H1 (cell line): Measurements from ENCODE around the gene EMX1. TPM values are rescaled to one million over a fixed set of nuclear protein-coding genes. Genes with fewer than 3 reads are reported as not detected.

ENCODE experiments used
- CTCF ChIA-PET: fragments of 300-600 bp; sonication (Branson Sonifier 250); formaldehyde crosslinking; loops from one replicate; lab custom pipeline; 2021; ENCODE audit not compliant: partially characterized antibody; lab: Charles Lee
- POLR2A ChIA-PET: fragments of 300-600 bp; sonication (Branson Sonifier 250); formaldehyde crosslinking; loops from one replicate; lab custom pipeline; 2021; ENCODE audit warnings: inconsistent platforms; ENCODE audit not compliant: partially characterized antibody; lab: Charles Lee
- DNase-seq, 2 experiments: peaks; one replicate each; pipeline versions ENCODE4 v3.0.0 to v3.0.0-alpha.2; 2010 to 2022; ENCODE audit warnings: low spot score in 2 of 2, low read depth in 1 of 2, mixed read lengths in 1 of 2
- FAIRE-seq: peaks from 2 replicates; lab custom pipeline; 2011; peaks lifted over from hg19 to GRCh38; lab: Jason Lieb, UNC
- H2AFZ ChIP-seq: 2 replicates; pipeline ENCODE4 v1.8.1; 2012; ENCODE audit warnings: low read length, inconsistent platforms
- H2AK5ac ChIP-seq: 2 replicates; pipeline ENCODE4 v1.6.1; 2013; ENCODE audit warnings: low read depth, low read length
- H2BK120ac ChIP-seq: replicated peaks from 2 replicates; pipeline ENCODE3; 2013; ENCODE audit warnings: low read depth, low read length, inconsistent platforms
- H2BK12ac ChIP-seq: 2 replicates; pipeline ENCODE4 v1.6.1; 2013; ENCODE audit warnings: low read depth, low read length
- H2BK15ac ChIP-seq: 2 replicates; pipeline ENCODE4 v1.6.1; 2013; ENCODE audit warnings: low read length
- H2BK20ac ChIP-seq: 2 replicates; pipeline ENCODE4 v1.6.1; 2013; ENCODE audit warnings: low read length
- H2BK5ac ChIP-seq: 2 replicates; pipeline ENCODE4 v1.6.1; 2013; ENCODE audit warnings: low read depth, low read length
- H3K14ac ChIP-seq: 2 replicates; pipeline ENCODE4 v1.6.1; 2013; ENCODE audit warnings: inconsistent platforms; ENCODE audit not compliant: insufficient read length
- H3K18ac ChIP-seq: 2 replicates; pipeline ENCODE4 v1.6.1; 2013; ENCODE audit warnings: low read length; ENCODE audit errors: extremely low read depth
- H3K23ac ChIP-seq: 2 replicates; pipeline ENCODE4 v1.6.1; 2013; ENCODE audit warnings: inconsistent platforms; ENCODE audit not compliant: insufficient read length
- H3K23me2 ChIP-seq: 2 replicates; pipeline ENCODE4 v1.6.1; 2013; ENCODE audit warnings: low read depth, low read length
- H3K27ac ChIP-seq: 2 replicates; pipeline ENCODE4 v1.6.1; 2011; ENCODE audit warnings: low read depth, low read length, inconsistent platforms
- H3K27me3 ChIP-seq, 4 experiments: replicated peaks in 1 of 4; 1 replicate in 1 of 4; 2 replicates in 3 of 4; pipeline versions ENCODE4 v1.6.1 to v1.8.1; 2011 to 2013; ENCODE audit warnings: low read length in 3 of 4, mild to moderate bottlenecking in 3 of 4, inconsistent platforms in 2 of 4, mixed read lengths in 2 of 4, moderate library complexity in 1 of 4; ENCODE audit not compliant: control insufficient read depth in 3 of 4, insufficient read depth in 3 of 4; ENCODE audit errors: extremely low read depth in 1 of 4
- H3K36me3 ChIP-seq, 4 experiments: 2 replicates each; pipeline versions ENCODE4 v1.6.1 to v1.8.1; 2011 to 2013; ENCODE audit warnings: mild to moderate bottlenecking in 4 of 4, low read length in 3 of 4, moderate library complexity in 2 of 4, control low read depth in 1 of 4, inconsistent platforms in 1 of 4; ENCODE audit not compliant: insufficient read depth in 4 of 4, control insufficient read depth in 2 of 4
- H3K4ac ChIP-seq: replicated peaks from 2 replicates; pipeline ENCODE3; 2013; ENCODE audit warnings: low read length, low read depth, mixed read lengths, inconsistent platforms; ENCODE audit not compliant: insufficient read length
- H3K4me1 ChIP-seq, 4 experiments: replicated peaks in 1 of 4; 1 replicate in 1 of 4; 2 replicates in 3 of 4; pipeline versions ENCODE4 v1.6.1 to v1.8.1; 2011 to 2013; ENCODE audit warnings: low read length in 3 of 4, inconsistent platforms in 2 of 4, mixed read lengths in 1 of 4; ENCODE audit not compliant: insufficient read depth in 4 of 4, control insufficient read depth in 3 of 4
- H3K4me2 ChIP-seq, 2 experiments: 2 replicates each; pipeline versions ENCODE4 v1.6.1 to v1.8.1; 2011 to 2013; ENCODE audit warnings: low read depth in 2 of 2, low read length in 2 of 2, control low read depth in 1 of 2, inconsistent platforms in 1 of 2, mild to moderate bottlenecking in 1 of 2; ENCODE audit not compliant: insufficient read depth in 1 of 2
- H3K4me3 ChIP-seq, 4 experiments: fragments of 200-600, 300-600 bp in 1 of 4; sonication (generic), shearing (Covaris generic), sonication (Bioruptor Twin) in 1 of 4; 2 replicates each; pipeline versions ENCODE4 v1.5.1 to v1.8.1; 2011 to 2016; ENCODE audit warnings: low read length in 4 of 4, low read depth in 3 of 4, control low read depth in 2 of 4, inconsistent platforms in 2 of 4, mild to moderate bottlenecking in 2 of 4, mixed read lengths in 1 of 4, moderate library complexity in 1 of 4; ENCODE audit not compliant: insufficient read depth in 2 of 4; ENCODE audit errors: extremely low read depth in 1 of 4
- H3K56ac ChIP-seq: replicated peaks from 2 replicates; pipeline ENCODE3; 2013; ENCODE audit warnings: low read depth, mild to moderate bottlenecking, mixed read lengths, low read length, inconsistent platforms; ENCODE audit not compliant: insufficient read length
- H3K79me1 ChIP-seq: 2 replicates; pipeline ENCODE4 v1.6.1; 2013; ENCODE audit warnings: low read depth, low read length, control low read depth
- H3K79me2 ChIP-seq, 2 experiments: 2 replicates each; pipeline versions ENCODE4 v1.6.1 to v1.8.1; 2012 to 2013; ENCODE audit warnings: low read length in 2 of 2, mild to moderate bottlenecking in 2 of 2, inconsistent platforms in 1 of 2; ENCODE audit not compliant: insufficient read depth in 2 of 2, control insufficient read depth in 1 of 2
- H3K9ac ChIP-seq, 4 experiments: replicated peaks in 1 of 4; 1 replicate in 1 of 4; 2 replicates in 3 of 4; pipeline versions ENCODE4 v1.6.1 to v1.8.1; 2011 to 2013; ENCODE audit warnings: low read depth in 3 of 4, low read length in 3 of 4, control low read depth in 2 of 4, mild to moderate bottlenecking in 2 of 4, moderate library complexity in 2 of 4, inconsistent platforms in 1 of 4; ENCODE audit errors: extremely low read depth in 1 of 4
- H3K9me3 ChIP-seq, 2 experiments: 2 replicates each; pipeline versions ENCODE4 v1.6.1 to v1.8.1; 2012 to 2013; ENCODE audit warnings: mild to moderate bottlenecking in 2 of 2, moderate library complexity in 2 of 2, control low read depth in 1 of 2, inconsistent platforms in 1 of 2, low read depth in 1 of 2, low read length in 1 of 2, mixed read lengths in 1 of 2; ENCODE audit not compliant: insufficient read depth in 2 of 2
- H4K20me1 ChIP-seq, 2 experiments: replicated peaks in 1 of 2; 2 replicates each; pipeline versions ENCODE3 to v1.8.1; 2011 to 2013; ENCODE audit warnings: inconsistent platforms in 2 of 2, low read length in 2 of 2, mild to moderate bottlenecking in 1 of 2; ENCODE audit not compliant: insufficient read depth in 2 of 2, control insufficient read depth in 1 of 2
- H4K5ac ChIP-seq: 2 replicates; pipeline ENCODE4 v1.6.1; 2013; ENCODE audit warnings: low read length, low read depth, mixed read lengths, inconsistent platforms; ENCODE audit not compliant: insufficient read length
- H4K8ac ChIP-seq: 2 replicates; pipeline ENCODE4 v1.8.0; 2013; ENCODE audit warnings: mild to moderate bottlenecking, moderate library complexity, low read length, inconsistent platforms; ENCODE audit not compliant: insufficient read depth; ENCODE audit errors: extremely low read depth
- H4K91ac ChIP-seq: replicated peaks from 2 replicates; pipeline ENCODE3; 2013; ENCODE audit warnings: low read length, mixed read lengths, inconsistent platforms; ENCODE audit not compliant: insufficient read length
- ATF2 ChIP-seq: IDR thresholded peaks from 2 replicates; pipeline ENCODE4 v1.6.1; 2012; ENCODE audit warnings: low read length, inconsistent platforms
- GABPA ChIP-seq: IDR thresholded peaks from 2 replicates; pipeline ENCODE4 v1.6.1; 2011; ENCODE audit warnings: mild to moderate bottlenecking, low read length, moderate library complexity, borderline replicate concordance; ENCODE audit not compliant: insufficient read depth
- HDAC6 ChIP-seq: IDR thresholded peaks from one replicate; pipeline ENCODE4 v1.7.1; 2012; ENCODE audit warnings: low read depth, mild to moderate bottlenecking, inconsistent platforms, low read length, moderate library complexity
- KDM1A ChIP-seq: fragments of 200-600, 300-600 bp; sonication (generic); IDR thresholded peaks from 2 replicates; pipeline ENCODE4 v1.7.1; 2016; ENCODE audit warnings: mild to moderate bottlenecking, low read length, borderline replicate concordance
- RXRA ChIP-seq: IDR thresholded peaks from 2 replicates; pipeline ENCODE4 v1.6.1; 2011; ENCODE audit warnings: low read depth, mild to moderate bottlenecking, low read length, moderate library complexity; ENCODE audit not compliant: insufficient read depth
- SP1 ChIP-seq: IDR thresholded peaks from 2 replicates; pipeline ENCODE4 v1.6.1; 2011; ENCODE audit warnings: low read depth, low read length
- TAF7 ChIP-seq: optimal IDR thresholded peaks from 2 replicates; pipeline ENCODE3; 2011; ENCODE audit warnings: low read depth, mild to moderate bottlenecking, inconsistent platforms, low read length, moderate library complexity, borderline replicate concordance
- WGBS, 2 experiments: shearing (Covaris generic) in 1 of 2; methylation state at CpG; one replicate each; pipeline versions ENCODE4 v1.1.6 to v1.1.7; 2013 to 2015; ENCODE audit warnings: low lambda C conversion rate in 2 of 2, mixed read lengths in 2 of 2, inconsistent platforms in 1 of 2, low coverage in 1 of 2, missing lambda C conversion rate in 1 of 2; ENCODE audit not compliant: insufficient replicate concordance in 2 of 2, insufficient coverage in 1 of 2, insufficient read length in 1 of 2; ENCODE audit errors: extremely low coverage in 1 of 2, missing lambda C conversion rate in 1 of 2; 5-methylcytosine and 5-hydroxymethylcytosine counted together
- polyA plus RNA-seq, 7 experiments: library from polyadenylated mRNA; depleted of rRNA in 3 of 7; stranded (reverse) in 5 of 7; unstranded in 2 of 7; fragments of >200 nt in 5 of 7; fragments of 200-250 nt in 2 of 7; gene quantifications; 1 replicate in 5 of 7; 2 replicates in 1 of 7; 4 replicates in 1 of 7; pipeline versions ENCODE4 v1.2.1 to v1.2.3, GENCODE V29; 2011 to 2013; ENCODE audit warnings: missing spikeins in 2 of 7, mixed read lengths in 2 of 7
- total RNA-seq: library from RNA; stranded (reverse); fragmentation: NEBNext Ultra II Directional; extraction: Animal tissue kit (Norgen Biotek cat#: 25700); gene quantifications from 2 replicates; pipeline ENCODE4 v1.2.1, GENCODE V29; 2021
- TF ChIP-seq, protein P1 (sequence below): IDR thresholded peaks from 2 replicates; pipeline ENCODE4 v1.6.1; 2012; ENCODE audit warnings: inconsistent platforms

EMX1 gene
- total and polyA plus RNA-seq, 2 of the 8 experiments (the other 6 are each of a cell fraction or from before 2014, with no cell fraction given) = 2.4 to 4.9 TPM

DNA sequence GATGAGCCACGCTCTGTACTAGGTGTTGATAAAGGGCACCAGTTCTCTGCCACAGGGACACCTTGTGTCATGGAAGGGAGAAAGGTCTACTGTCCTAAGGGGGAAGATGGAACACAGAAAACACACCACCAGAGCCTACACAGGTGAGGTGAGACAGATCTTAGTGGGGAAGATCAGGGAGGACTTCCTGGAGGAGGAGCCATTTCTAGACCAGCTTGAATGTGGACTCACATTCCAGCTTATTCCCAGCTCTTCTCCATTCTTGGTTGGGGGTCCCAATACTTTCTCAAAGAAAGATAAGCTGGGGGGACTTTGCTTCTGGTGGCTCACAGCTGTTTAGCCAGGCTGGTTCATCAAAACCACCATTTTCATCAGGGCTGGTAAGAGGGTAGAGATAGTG is 36.2 kb downstream of the EMX1 start:
- DNase-seq = no peak
- no peak overlapping the region for H3K4me2 ChIP-seq
- no peak overlapping the region for H2AFZ ChIP-seq
- H2BK5ac ChIP-seq = peak overlapping the region; percentile 100; the same call in 1 of the 2 replicates
- no peak overlapping the region for H3K23ac ChIP-seq
- no peak overlapping the region for H3K14ac ChIP-seq
- H4K91ac ChIP-seq = peak overlapping the region; percentile 84
- ChIA-PET CTCF (interaction anchor here (0.7 to 25.6 kb wide), 8 partner anchors 9 to 86 kb away, joined by 3 to 490 read pairs (median 34); no protein-coding TSS in a partner anchor), POLR2A (interaction anchor here (5.0 kb wide), 1 partner anchor 9 kb away, joined by 29 read pairs; no protein-coding TSS in a partner anchor)
- H2BK120ac ChIP-seq = peak overlapping the region; percentile 92
- H3K36me3 ChIP-seq = no peaks in the 10 kb centered on the region
- H3K4me3 ChIP-seq = no peak overlapping the region
- no peaks in the 10 kb centered on the region for H3K9me3 ChIP-seq
- H3K4ac ChIP-seq = peak overlapping the region; percentile 57
- no peaks in the 10 kb centered on the region; the same call in 1 of the 2 replicates for H3K79me1 ChIP-seq
- no peak overlapping the region for H3K27ac ChIP-seq
- H4K20me1 ChIP-seq = no peaks in the 10 kb centered on the region
- H2BK20ac ChIP-seq = peak overlapping the region; percentile 99
- WGBS, 2 experiments = 100% methylated on average over 1 of the region's 1 CpG; no CpG with 5 or more reads in 1 of the 2 experiments
- H4K5ac ChIP-seq = no peak overlapping the region
- no peaks in the 10 kb centered on the region for H3K23me2 ChIP-seq
- no peaks in the 10 kb centered on the region for H3K79me2 ChIP-seq
- H3K56ac ChIP-seq = no peak overlapping the region
- H3K27me3 ChIP-seq = peaks cover 0 to 1% (median 0%) of the 10 kb centered on the region in 4 experiments; a peak in 1 of 7 replicates
- H3K9ac ChIP-seq = no peak overlapping the region
- H2BK12ac ChIP-seq = peak overlapping the region; percentile 99
- H2AK5ac ChIP-seq = peak overlapping the region; percentile 95
- peaks cover 3 to 24% (median 17%) of the 10 kb centered on the region in 4 experiments for H3K4me1 ChIP-seq
- no peak overlapping the region for H4K8ac ChIP-seq
- H3K18ac ChIP-seq = peak overlapping the region; percentile 57; the same call in 1 of the 2 replicates
- H2BK15ac ChIP-seq = peak overlapping the region; percentile 90
- no peak for FAIRE-seq
- TF ChIP-seq, protein P1, sequence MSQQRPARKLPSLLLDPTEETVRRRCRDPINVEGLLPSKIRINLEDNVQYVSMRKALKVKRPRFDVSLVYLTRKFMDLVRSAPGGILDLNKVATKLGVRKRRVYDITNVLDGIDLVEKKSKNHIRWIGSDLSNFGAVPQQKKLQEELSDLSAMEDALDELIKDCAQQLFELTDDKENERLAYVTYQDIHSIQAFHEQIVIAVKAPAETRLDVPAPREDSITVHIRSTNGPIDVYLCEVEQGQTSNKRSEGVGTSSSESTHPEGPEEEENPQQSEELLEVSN = no peak
- no peak for TF ChIP-seq GABPA
- TF ChIP-seq SP1 = no peak
- no peak for TF ChIP-seq KDM1A
- TF ChIP-seq RXRA = no peak
- no peak for TF ChIP-seq HDAC6
- no peak for TF ChIP-seq TAF7
- TF ChIP-seq ATF2 = no peak
